Midbrain (tissue), 1 donor: ENCODE data around the gene FBXL20.
A peak's percentile ranks its signal among the peaks of the same experiment; 100 is the strongest.

Experiments
- DNase-seq: peaks from one replicate; lab custom pipeline; 2025; lab: John Stamatoyannopoulos, UW

FBXL20 gene

DNA sequence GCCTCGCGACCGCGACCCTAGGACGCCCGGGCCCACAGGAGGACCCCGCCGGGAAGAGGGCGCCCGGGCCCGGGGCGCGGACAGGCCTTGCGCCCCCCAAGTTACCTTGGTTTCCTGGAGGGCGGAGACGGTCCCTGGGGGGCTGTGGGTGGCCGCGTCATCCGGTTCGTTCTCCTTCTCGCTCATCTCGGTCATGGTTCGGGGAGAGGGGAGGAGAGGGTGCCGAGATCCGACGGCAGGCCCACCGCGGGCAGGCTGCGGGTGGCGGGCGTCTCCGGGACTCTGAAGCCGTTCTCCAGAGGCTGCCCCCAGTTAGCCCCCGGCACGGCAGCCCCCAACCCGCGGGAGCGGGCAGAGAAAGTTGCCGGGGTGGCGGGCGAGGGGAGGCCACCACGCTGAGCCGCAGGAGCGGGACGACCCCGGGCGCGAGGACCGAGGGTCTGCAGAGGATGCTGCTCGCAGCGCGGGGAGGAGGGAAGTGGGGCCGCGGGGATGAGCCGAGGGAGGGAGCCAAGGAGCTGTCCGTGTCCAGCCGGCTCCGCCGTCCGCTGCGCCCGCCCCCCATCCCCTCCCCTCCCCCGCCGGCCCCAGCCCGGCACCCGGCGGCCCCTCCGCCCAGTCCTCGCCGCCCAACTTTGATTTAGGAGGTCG is 176.0 kb downstream of the FBXL20 start, which contains the start of gene STAC2:
Gene STAC2, minus strand, starts transcription at position 638 of the 651 bp plus-strand sequence. Its CDS starts 443 bp downstream, at position 195.
- no peak for DNase-seq

DNA sequence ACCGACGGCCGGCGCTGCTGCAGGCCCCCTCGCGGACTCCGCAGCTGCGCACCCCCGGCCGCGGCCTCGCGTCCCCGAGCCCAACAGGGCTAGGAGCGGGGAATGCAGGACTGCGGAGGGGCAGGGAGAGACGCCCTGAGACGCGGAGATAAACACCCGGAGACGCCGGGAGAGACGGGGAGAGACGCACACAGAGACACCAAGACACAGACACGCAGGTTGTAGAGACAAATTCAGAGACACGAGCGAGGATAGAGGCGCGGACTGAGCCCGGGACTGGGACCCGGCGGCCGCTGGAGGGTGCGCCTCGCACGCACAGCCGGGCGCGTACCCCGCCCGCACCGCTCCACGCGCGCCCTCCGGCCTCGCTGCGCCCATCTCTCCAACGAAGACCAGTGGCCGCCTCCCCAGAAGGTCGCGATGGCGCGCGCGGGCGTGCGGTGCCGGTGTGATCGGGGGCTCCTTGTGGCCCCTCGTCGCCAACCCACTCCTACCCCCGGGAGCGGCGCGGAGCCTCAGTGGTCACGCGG is 176.6 kb downstream of the FBXL20 start:
- DNase-seq = no peak

DNA sequence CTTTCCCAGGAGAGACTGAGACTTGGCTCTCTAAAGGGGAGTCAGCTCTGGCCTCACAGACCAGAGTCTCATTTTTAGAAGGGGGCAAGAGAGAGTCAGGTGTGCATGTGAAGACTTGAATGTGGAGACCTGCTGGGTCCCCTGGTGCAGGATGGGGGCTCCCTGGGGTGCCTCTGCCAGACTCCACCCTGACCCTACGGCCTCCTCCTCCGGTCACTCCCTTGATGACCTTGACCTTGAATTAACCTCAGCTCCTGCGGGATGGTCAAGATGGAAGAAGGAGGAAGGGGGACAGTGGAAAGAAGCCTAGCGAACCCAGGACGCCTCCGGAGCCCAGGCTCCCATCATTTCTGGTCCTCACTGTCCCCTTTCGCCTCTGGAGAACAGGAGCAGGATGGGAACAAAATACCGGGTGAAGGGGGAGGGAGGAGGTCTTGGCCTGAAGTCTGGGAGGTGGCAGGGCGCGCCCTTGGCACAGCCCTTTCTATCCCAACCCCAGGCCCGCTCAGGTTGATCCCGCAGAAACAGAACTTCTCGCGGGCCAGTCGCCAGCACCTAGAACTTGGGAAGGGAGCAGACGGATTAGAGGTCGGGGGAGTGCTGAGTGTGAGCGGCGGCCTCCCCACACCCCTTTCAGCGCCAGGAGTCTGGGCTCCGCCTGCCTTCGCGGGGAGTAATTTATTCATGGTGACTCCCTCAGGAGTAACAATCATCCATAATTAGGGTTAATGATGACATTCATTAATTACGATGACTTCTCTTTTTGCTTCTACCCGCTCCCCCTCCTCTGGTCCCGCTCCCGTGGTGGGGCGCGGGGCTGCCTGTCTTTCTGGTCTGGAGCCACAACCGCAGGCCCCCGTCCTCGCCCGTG is 177.3 kb downstream of the FBXL20 start:
- no peak for DNase-seq

DNA sequence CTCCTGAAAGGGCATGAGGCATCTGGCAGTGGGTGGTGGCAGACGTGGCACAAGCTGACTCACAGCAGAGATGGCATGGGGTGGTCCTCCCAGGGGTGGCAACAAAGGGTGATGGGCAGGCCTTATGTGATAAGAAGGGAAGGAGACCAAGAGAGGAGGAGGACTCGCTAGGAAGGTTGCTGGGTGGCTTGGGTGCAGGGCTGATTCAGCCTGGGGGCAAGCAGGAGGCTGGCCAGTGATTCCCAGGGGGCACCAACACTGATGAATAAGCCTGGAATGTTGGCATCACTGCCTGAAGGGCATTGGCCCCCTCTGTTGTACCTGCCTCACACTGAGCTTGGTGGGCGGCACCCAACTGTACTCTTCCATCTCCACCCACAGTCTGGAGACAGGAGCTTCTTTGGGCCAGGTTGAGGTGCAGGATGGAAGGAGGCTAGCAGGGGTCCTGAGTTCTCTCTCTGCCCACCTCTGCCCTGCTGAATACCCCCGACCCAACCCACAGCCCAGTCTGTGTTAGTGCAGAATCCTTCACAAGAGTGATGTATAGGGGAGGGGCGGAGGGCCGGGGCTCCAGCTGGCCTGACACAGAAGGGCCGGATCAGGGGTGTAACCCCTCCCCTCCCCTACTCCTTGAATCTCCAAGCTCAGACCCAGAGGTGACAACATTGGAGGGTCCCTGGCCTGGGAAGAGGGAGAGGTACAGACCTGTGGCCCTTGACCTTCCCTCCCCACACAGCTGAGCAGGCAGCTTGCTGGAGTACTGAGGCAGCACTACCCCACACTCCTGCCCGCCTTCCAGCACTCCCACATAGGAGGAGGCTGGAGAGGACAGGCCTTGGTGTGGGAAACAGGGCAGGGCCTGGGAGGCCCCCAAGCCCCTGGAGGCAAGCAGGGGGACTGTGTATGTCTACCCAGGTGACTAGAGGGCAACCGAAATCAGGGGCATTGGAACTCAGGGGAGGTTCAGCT is 178.3 kb downstream of the FBXL20 start:
- DNase-seq = no peak

DNA sequence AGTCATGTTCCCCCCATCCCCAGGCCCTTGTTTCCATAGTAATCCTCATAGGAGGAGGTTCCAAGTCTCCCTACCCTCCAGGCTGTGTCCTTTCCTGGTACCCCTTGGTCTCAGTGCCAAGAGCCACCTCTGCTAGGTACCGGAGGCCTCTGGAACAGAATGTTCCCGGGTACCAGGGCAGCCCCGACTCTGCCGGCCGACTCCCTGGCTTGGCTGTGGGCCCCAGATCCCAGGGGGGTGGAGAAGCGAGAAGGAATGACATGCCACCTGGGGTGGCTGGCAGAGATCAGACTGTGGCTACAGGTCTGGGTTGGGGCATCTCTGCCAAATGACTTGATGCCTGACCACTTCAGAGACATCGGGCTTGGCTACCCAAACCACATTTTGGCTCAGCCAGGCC is 179.3 kb downstream of the FBXL20 start:
- DNase-seq = no peak

DNA sequence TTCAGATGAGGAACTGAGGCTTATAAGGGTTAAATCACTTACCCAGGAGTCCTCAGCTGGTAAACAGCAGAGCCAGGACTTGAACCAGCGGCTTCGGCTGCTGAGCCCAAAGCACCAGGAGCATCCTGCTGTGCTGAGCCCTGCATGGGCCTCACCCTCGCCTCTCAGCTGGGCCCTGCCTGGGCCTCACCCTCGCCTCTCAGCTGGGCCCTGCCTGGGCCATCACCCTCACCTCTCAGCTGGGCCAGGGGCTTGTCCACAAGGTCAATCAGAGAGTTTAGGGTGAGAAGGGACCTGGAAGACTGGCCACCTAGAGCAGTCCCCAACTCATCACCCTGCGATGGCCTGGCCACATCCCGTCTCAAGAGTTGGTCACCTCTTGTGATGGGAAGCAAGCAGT is 179.9 kb downstream of the FBXL20 start:
- DNase-seq = no peak

DNA sequence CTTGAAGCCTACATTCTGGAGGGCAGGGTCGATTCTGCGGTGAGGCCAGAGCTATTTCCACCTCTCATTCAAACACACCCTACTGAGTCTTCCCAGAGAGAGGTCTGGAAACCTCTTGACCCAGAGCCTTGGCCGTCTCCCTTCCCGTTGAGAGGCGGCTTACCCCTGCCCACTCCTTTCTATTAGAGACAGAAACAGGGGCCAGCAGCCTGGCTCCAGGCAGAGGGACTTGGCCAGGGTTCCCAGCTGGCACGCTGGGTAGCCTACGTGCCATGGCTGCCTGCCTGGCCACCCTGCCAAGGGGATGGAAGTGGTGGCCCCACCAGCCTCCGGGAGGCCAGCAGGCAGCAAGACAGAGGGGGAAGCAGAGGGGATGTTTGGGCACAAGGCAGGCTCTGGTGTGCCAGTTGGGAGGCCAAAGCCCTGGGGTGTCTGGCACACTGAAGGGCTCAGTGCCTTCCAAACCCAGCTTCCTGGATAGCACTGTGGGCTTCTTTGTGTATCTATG is 181.7 kb downstream of the FBXL20 start:
- DNase-seq = peak; percentile 71

DNA sequence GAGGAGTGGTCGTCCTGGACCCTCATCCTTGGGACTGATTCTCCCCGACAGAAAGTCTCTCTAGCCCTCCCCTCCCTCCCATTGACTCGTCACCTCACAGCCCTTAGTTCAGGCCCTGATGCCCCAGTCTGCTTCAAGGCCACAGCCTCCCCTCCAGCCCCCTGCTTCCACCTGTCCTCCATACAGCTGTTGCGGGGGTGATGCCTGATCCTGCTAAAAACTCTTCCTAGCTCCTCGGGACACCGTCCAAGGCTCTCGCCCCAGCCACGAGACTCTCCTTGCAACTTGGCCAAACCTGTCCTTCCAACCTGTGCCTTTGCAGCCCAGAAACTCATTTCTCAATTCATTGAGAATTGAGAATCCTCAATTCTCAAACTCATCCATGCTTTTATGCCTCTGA is 182.5 kb downstream of the FBXL20 start:
- DNase-seq = no peak

DNA sequence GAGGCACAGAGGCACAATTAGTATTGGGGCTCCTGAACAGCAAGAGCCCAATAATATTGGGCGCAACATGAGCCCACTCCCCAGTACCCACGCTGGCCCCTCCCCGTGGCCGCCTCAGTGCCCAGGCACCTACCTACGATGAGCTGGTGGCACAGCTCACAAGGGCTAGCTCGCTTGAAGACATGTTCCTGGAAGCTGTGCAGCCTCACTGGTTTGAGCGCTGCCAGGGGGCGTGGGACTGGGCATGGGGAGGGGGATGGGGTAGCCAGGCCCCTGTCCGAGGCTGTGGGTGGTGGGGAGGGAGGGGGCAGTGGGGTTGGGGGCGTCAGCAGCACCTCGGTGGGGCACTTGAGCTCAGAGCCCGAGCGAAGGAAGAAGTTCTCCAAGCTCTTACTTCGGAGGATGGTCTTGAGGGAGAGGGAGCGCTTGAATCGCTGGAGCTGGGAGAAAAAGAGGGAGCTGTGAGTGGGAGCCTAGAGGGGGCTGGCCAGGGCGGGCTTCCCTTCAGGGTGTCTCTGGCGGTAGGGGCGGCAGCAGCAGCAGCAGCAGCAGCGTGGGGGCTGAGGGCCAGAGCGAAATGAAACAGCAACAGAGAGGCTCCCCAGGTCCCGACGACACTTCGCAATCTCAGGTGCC is 183.6 kb downstream of the FBXL20 start:
- no peak for DNase-seq

DNA sequence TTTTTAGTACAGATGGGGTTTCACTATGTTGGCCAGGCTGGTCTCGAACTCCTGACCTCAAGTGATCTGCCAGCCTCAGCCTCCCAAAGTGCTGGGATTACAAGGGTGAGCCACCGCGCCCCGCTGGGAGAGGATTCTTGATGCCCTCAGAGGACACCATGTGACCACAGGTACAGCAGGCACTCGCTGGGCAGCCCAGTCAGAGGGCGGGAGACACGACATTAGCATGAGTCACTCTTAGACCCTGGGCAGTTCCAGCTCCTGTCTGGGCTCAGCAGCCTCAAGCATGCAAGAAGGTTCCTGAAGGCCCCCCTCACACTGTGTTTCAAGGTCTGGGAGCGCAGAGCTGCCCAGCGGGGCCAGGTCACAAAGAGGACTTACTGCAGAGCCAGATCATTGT is 187.6 kb downstream of the FBXL20 start:
- no peak for DNase-seq

DNA sequence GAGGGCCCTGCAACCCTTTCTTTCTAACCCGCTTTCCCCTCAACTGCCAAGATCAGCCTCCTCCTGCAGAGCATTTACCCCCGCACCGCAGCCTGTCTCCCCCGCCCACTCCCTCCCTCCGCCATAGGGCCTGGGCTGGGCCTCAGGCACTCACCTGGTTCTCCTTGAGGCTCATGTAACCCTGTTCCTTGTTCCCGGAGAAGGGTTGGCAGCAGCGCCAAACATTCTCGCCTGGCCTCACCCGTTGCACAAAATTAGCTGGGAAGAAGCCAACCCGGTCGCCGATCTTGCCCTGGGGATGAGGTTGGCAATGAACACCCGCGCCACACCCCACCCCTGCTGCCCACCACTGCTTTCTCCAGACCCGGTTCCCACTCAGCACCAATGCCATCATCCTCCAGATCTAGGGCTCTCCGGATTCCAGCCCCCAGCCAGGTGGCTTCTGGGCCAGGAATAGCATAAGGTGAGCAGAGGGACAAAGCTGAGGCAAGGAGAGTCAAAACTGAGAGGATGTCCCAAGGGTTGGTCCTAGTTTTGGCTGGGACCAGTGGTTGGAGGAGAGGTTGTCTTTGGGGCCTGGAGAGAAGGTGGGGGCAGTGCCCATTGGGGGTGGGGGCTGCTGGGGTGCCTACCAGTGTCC is 188.5 kb downstream of the FBXL20 start:
- DNase-seq = no peak

DNA sequence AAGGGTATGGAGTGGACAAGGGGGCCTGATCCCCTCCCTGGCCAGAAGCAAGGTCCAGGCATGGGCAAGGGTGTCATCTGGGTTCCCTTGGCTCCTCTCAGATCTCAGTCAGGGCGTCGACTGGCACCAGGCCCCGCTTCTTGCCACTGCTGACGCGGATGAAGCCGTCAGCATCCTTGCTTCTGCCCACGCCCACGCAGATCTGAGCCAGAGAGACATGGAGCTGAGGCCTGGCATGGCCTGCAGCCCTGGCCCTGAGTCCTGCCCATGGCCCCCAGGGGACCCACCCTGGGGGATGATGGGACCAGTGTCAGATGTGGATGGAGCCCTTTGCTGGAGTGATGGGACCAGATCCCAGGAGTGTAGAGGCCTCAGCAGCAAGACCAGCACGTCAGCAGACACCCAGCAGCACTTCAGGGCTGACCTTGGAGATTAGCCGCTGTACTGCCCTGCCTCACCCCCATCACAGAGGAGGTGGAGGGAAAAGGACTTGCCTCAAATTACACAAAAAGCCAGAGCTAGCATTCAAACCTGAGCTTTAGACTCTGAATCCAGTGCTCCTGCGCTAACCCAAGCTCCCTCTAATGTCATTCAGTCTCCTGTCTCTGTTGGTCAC is 189.1 kb downstream of the FBXL20 start:
- DNase-seq = no peak

DNA sequence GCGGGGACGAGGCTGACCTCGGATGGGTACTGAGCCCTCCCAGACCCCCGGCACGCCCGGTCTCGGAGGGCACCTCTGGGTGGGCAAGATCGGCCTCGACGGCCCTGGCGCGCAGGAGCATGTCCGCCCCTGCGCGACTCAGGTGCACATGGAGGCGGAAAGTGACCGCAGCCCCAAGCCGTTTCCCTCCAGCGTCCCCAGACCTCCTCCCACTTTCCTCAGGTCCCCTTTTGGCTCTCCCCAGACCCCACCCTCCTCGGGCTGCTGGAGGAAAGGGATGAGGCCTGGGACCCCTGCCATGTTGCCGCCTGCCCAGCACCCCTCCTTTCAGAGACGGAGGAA is 191.4 kb downstream of the FBXL20 start:
- no peak for DNase-seq

DNA sequence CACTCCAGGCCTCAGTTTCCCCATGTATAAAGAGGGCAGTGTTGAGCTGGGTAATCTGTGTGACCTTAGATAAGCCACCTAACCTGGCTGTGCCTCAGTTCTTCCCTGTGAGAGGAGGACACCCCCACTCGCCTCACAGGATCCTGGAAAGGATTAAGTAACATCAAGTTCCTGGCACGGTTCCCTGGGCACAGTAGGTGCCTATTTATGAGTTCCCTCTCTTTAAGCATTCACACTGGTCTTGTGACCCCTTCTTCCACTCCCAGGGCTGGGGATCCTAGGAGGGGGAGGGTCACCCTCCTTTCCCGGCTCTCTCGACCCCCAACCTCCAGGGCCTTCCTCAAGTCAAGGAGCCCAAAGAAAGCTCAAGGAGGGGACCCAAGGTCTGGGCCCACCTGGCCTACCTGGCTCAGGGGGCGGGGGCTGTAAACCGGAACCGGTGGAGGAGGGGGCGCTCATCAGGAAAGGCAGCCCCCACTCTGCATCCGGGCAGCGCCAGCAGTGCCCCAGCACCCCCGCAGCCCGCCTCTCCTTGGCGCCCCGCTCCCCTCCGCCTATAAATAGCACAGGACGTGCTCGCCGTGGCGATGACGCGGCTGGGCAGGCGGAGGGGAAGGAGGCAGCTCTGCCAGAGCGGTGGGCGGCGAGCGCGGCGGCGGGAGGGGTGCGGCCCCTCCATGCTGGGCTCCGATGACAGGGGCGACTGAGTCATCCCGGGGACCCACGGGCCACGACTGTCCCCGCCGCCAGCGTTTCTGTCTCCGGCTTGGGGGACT is 191.9 kb downstream of the FBXL20 start:
- DNase-seq = peak; percentile 10

DNA sequence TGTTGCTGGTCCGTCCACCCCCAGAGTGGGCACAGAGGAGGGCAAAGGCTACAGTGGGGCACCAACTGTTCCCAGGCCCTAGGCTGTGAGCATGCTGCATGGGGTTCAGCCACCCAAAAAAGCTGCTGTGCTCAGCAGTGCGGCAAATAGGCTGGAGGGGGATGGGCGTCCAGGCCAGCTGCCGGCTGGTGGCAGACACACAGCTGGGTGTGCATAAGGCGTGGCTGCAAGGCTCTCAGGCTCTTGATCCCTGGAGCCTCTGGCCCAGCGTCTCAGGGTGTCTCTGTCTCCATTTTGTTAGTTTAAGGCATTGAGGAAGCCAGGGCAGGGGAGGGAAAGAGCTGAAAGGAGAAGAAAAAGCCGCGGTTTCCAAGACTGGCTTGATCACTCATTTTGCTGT is 192.5 kb downstream of the FBXL20 start:
- no peak for DNase-seq

DNA sequence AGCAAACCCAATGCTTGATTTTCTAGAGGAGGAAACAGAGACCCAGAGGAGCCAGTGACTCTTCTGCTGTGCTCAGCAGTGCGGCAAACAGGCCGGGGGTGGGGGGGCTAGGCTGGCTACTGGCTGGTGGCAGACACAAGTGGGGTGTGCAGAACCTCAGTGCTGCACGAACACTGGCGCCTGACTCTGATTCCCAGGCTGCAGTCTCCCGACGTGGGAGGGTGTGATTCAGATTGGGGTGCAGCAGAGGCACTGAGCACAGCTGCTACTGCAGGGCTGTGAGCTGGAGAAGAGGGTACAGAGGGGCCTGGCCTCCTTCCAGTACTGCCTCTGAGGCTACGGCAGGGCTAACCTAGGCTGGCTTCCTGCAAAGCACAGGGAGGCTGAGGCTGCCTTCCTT is 193.3 kb downstream of the FBXL20 start:
- no peak for DNase-seq

DNA sequence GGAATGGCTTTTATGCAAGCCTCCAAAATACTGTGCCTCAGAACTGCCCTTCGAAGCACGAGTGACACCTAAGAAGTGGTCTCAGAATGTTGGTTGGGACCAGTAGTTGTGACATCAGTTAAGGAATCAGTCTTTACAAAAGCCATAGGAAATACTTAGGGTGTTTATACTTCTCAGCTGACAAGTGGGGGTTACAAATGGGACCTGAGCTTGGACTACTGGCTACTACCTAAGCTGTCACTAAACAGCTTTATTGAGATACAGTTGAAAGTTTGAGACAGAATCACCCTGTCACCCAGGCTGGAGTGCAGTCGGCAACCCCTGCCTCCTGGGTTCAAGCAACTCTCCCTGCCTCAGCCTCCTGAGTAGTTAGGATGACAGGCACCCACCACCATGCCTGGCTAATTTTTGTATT is 196.3 kb downstream of the FBXL20 start:
- no peak for DNase-seq

DNA sequence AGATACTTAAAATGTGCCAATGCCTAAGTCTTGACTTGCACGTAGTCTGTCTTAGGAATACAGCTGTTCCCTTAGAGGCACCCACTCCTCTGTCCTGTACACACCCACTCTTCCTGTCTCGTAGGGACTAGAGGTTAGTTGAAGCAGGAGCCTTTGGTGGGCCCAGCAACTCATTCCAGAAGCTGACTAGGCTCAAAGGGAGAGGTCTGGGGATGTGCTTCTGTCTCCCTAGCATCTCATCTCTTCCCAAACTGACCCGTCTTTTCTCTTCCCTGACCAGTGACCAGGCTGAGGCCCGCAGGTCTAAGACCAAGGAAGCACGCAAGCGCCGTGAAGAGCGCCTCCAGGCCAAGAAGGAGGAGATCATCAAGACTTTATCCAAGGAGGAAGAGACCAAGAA is 197.2 kb downstream of the FBXL20 start:
- no peak for DNase-seq
